HEK293 (cell line): ENCODE results near the gene TENT4B.

Experiments
- CTCF ChIA-PET: fragments of 350-600 bp; formaldehyde crosslinking; extraction: SDS; loops from one replicate; lab custom pipeline; 2021; ENCODE audit warnings: antibody characterized with exemption; lab: Yijun Ruan, JAX
- POLR2A ChIA-PET: fragments of 300-600 bp; formaldehyde crosslinking; extraction: SDS; loops from one replicate; lab custom pipeline; 2020; ENCODE audit warnings: antibody characterized with exemption, inconsistent platforms; lab: Yijun Ruan, JAX
- H3K27ac ChIP-seq: fragments of 200-500 bp; sonication (Bioruptor generic); 2 replicates; pipeline ENCODE4 v1.5.1; 2014; ENCODE audit warnings: low read depth, low read length, control low read depth, inconsistent platforms; ENCODE audit errors: extremely low read depth
- H3K36me3 ChIP-seq, 2 experiments: fragments of 200-500 bp in 1 of 2; sonication (Bioruptor generic) in 1 of 2; 1 replicate in 1 of 2; 2 replicates in 1 of 2; pipeline ENCODE4 v1.5.1; 2014 to 2017; ENCODE audit warnings: inconsistent platforms in 2 of 2, low read length in 2 of 2; ENCODE audit not compliant: control insufficient read depth in 2 of 2, insufficient read depth in 1 of 2
- H3K4me1 ChIP-seq: fragments of 200-500 bp; sonication (Bioruptor generic); 2 replicates; pipeline ENCODE4 v1.5.1; 2014; ENCODE audit warnings: mild to moderate bottlenecking, low read length, inconsistent platforms; ENCODE audit not compliant: control insufficient read depth, insufficient read depth
- H3K4me3 ChIP-seq: 2 replicates; pipeline ENCODE4 v1.5.1; 2011; ENCODE audit warnings: low read depth, mild to moderate bottlenecking, control low read depth, low read length, moderate library complexity
- H3K9me3 ChIP-seq: fragments of 200-500 bp; sonication (Bioruptor generic); 2 replicates; pipeline ENCODE4 v1.5.1; 2014; ENCODE audit warnings: low read depth, low read length, inconsistent platforms; ENCODE audit not compliant: control insufficient read depth, insufficient read depth
- ELK4 ChIP-seq: IDR thresholded peaks from 2 replicates; pipeline ENCODE4 v1.6.1; 2011; ENCODE audit warnings: mild to moderate bottlenecking, low read depth, low read length, borderline replicate concordance
- IKZF3 ChIP-seq: fragments of 450-650 bp; IDR thresholded peaks from 2 replicates; pipeline ENCODE4 v1.5.0; 2018; ENCODE audit warnings: missing biosample characterization, mild to moderate bottlenecking, missing genetic modification characterization, moderate library complexity
- KLF10 ChIP-seq: fragments of 450-650 bp; IDR thresholded peaks from 2 replicates; pipeline ENCODE4 v1.5.1; 2018; ENCODE audit warnings: missing biosample characterization, mild to moderate bottlenecking, missing genetic modification characterization
- KLF17 ChIP-seq: fragments of 450-650 bp; formaldehyde crosslinking; IDR thresholded peaks from 2 replicates; pipeline ENCODE4 v1.5.1; 2016; ENCODE audit warnings: missing biosample characterization, missing genetic modification characterization
- SP2 ChIP-seq: fragments of 450-650 bp; formaldehyde crosslinking; IDR thresholded peaks from 2 replicates; pipeline ENCODE4 v1.5.1; 2016; ENCODE audit warnings: missing biosample characterization, missing genetic modification characterization
- ZBTB11 ChIP-seq: fragments of 450-650 bp; formaldehyde crosslinking; conservative IDR thresholded peaks from 2 replicates; pipeline ENCODE4 v1.5.1; 2016; ENCODE audit warnings: low read depth, missing biosample characterization, missing genetic modification characterization
- ZBTB48 ChIP-seq: fragments of 450-650 bp; formaldehyde crosslinking; IDR thresholded peaks from 2 replicates; pipeline ENCODE4 v1.5.1; 2016; ENCODE audit warnings: missing biosample characterization, missing genetic modification characterization
- ZFP41 ChIP-seq: fragments of 450-650 bp; formaldehyde crosslinking; IDR thresholded peaks from 2 replicates; pipeline ENCODE4 v1.5.1; 2016; ENCODE audit warnings: missing biosample characterization, missing genetic modification characterization, borderline replicate concordance
- ZNF138 ChIP-seq: fragments of 450-650 bp; formaldehyde crosslinking; IDR thresholded peaks from 2 replicates; pipeline ENCODE4 v1.5.1; 2016; ENCODE audit warnings: missing biosample characterization, missing genetic modification characterization, borderline replicate concordance
- ZNF211 ChIP-seq: fragments of 450-650 bp; formaldehyde crosslinking; IDR thresholded peaks from 2 replicates; pipeline ENCODE4 v1.5.1; 2016; ENCODE audit warnings: low read depth, missing biosample characterization, missing genetic modification characterization
- ZNF214 ChIP-seq: fragments of 450-650 bp; formaldehyde crosslinking; IDR thresholded peaks from 2 replicates; pipeline ENCODE4 v1.5.1; 2017; ENCODE audit warnings: missing biosample characterization, mild to moderate bottlenecking, missing genetic modification characterization, borderline replicate concordance
- ZNF266 ChIP-seq: fragments of 450-650 bp; formaldehyde crosslinking; IDR thresholded peaks from 2 replicates; pipeline ENCODE4 v1.5.1; 2016; ENCODE audit warnings: missing biosample characterization, missing genetic modification characterization, low read depth
- ZNF292 ChIP-seq: fragments of 450-650 bp; formaldehyde crosslinking; IDR thresholded peaks from 2 replicates; pipeline ENCODE4 v1.5.1; 2016; ENCODE audit warnings: low read depth, missing biosample characterization, missing genetic modification characterization, borderline replicate concordance
- ZNF350 ChIP-seq: fragments of 450-650 bp; formaldehyde crosslinking; IDR thresholded peaks from 2 replicates; pipeline ENCODE4 v1.5.0; 2017; ENCODE audit warnings: missing biosample characterization, mild to moderate bottlenecking, missing genetic modification characterization
- ZNF433 ChIP-seq: fragments of 450-650 bp; formaldehyde crosslinking; IDR thresholded peaks from 2 replicates; pipeline ENCODE4 v1.5.1; 2016; ENCODE audit warnings: missing biosample characterization, missing genetic modification characterization, low read depth
- ZNF473 ChIP-seq: fragments of 450-650 bp; formaldehyde crosslinking; IDR thresholded peaks from 2 replicates; pipeline ENCODE4 v1.5.1; 2017; ENCODE audit warnings: missing biosample characterization, missing genetic modification characterization
- ZNF513 ChIP-seq: fragments of 450-650 bp; IDR thresholded peaks from 2 replicates; pipeline ENCODE4 v1.5.1; 2018; ENCODE audit warnings: missing biosample characterization, missing genetic modification characterization
- ZNF585B ChIP-seq: fragments of 450-650 bp; formaldehyde crosslinking; IDR thresholded peaks from 2 replicates; pipeline ENCODE4 v1.5.1; 2016; ENCODE audit warnings: missing biosample characterization, missing genetic modification characterization
- ZNF610 ChIP-seq: fragments of 450-650 bp; formaldehyde crosslinking; IDR thresholded peaks from 2 replicates; pipeline ENCODE4 v1.5.1; 2016; ENCODE audit warnings: missing biosample characterization, missing genetic modification characterization, borderline replicate concordance
- ZNF624 ChIP-seq: fragments of 450-650 bp; formaldehyde crosslinking; IDR thresholded peaks from 2 replicates; pipeline ENCODE4 v1.5.1; 2017; ENCODE audit warnings: missing biosample characterization, missing genetic modification characterization
- ZNF792 ChIP-seq: fragments of 450-650 bp; formaldehyde crosslinking; IDR thresholded peaks from 2 replicates; pipeline ENCODE4 v1.5.1; 2016; ENCODE audit warnings: missing biosample characterization, missing genetic modification characterization
- ZXDB ChIP-seq: fragments of 450-650 bp; formaldehyde crosslinking; IDR thresholded peaks from 2 replicates; pipeline ENCODE4 v1.5.1; 2016; ENCODE audit warnings: missing biosample characterization, missing genetic modification characterization

The TENT4B gene

GRCh38 chr16:50201787-50202186 is 48.7 kb downstream of the TENT4B start:
- H3K4me1 ChIP-seq: peaks cover 14% of the 10 kb centered on the region
- no peak overlapping the region for H3K4me3 ChIP-seq
- ChIA-PET POLR2A (interaction anchor here (0.7 kb wide), 1 partner anchor 134 kb away, joined by 3 read pairs; no protein-coding TSS in a partner anchor), CTCF (interaction anchor here (0.5 to 3.1 kb wide), 5 partner anchors 8 to 311 kb away, joined by 3 to 13 read pairs (median 6); partner anchors contain the start of gene CNEP1R1)
- H3K36me3 ChIP-seq: no peaks in the 10 kb centered on the region
- H3K9me3 ChIP-seq: no peaks in the 10 kb centered on the region
- TF ChIP-seq ZNF138 (tag by site-specific recombination): no peak
- no peak for TF ChIP-seq IKZF3 (tag by site-specific recombination)
- TF ChIP-seq ZNF433 (tag by site-specific recombination): no peak
- no peak for TF ChIP-seq ZBTB48 (tag by site-specific recombination)
- TF ChIP-seq ZNF624 (tag by site-specific recombination): no peak
- no peak for TF ChIP-seq ZNF792 (tag by site-specific recombination)
- no peak for TF ChIP-seq ZNF610
- TF ChIP-seq ZBTB11 (tag by site-specific recombination): no peak
- TF ChIP-seq ZNF473 (tag by site-specific recombination): no peak
- TF ChIP-seq ZNF350 (tag by site-specific recombination): no peak
- no peak for TF ChIP-seq ZNF211 (tag by site-specific recombination)
- no peak for TF ChIP-seq KLF10 (tag by site-specific recombination)
- no peak for TF ChIP-seq ZNF585B (tag by site-specific recombination)
- no peak overlapping the region for H3K27ac ChIP-seq

- H3K36me3 ChIP-seq: no peaks in the 10 kb centered on the region
- CTCF ChIA-PET: interaction anchor here (0.6 to 3.1 kb wide), 4 partner anchors 7 to 178 kb away, joined by 3 to 13 read pairs (median 8); partner anchors contain the start of gene CNEP1R1
- POLR2A ChIA-PET: no interaction called here
- H3K27ac ChIP-seq: peak overlapping the region; percentile 25
- H3K9me3 ChIP-seq: no peaks in the 10 kb centered on the region
- no peak overlapping the region for H3K4me3 ChIP-seq
- H3K4me1 ChIP-seq: peaks cover 23% of the 10 kb centered on the region
- TF ChIP-seq ZFP41: no peak
- no peak for TF ChIP-seq KLF17 (tag by site-specific recombination)
- 0 out of 2 replicates have a peak, but pooled peaks have one; percentile 12 for TF ChIP-seq ZBTB11 (tag by site-specific recombination)
- no peak for TF ChIP-seq ZNF292 (tag by site-specific recombination)
- TF ChIP-seq SP2 (tag by site-specific recombination): no peak
- no peak for TF ChIP-seq ZNF214 (tag by site-specific recombination)
- TF ChIP-seq ZXDB (tag by site-specific recombination): peak; percentile 63
- no peak for TF ChIP-seq ZNF513 (tag by site-specific recombination)
- TF ChIP-seq ELK4: no peak
- no peak for TF ChIP-seq ZNF266 (tag by site-specific recombination)
- no peak for TF ChIP-seq ZBTB48 (tag by site-specific recombination)
Measured at GRCh38 chr16:50202926-50203624, 50.0 kb downstream of the TENT4B start.
